ENCODE results near the gene SLC22A7.

SLC22A7 gene

DNA sequence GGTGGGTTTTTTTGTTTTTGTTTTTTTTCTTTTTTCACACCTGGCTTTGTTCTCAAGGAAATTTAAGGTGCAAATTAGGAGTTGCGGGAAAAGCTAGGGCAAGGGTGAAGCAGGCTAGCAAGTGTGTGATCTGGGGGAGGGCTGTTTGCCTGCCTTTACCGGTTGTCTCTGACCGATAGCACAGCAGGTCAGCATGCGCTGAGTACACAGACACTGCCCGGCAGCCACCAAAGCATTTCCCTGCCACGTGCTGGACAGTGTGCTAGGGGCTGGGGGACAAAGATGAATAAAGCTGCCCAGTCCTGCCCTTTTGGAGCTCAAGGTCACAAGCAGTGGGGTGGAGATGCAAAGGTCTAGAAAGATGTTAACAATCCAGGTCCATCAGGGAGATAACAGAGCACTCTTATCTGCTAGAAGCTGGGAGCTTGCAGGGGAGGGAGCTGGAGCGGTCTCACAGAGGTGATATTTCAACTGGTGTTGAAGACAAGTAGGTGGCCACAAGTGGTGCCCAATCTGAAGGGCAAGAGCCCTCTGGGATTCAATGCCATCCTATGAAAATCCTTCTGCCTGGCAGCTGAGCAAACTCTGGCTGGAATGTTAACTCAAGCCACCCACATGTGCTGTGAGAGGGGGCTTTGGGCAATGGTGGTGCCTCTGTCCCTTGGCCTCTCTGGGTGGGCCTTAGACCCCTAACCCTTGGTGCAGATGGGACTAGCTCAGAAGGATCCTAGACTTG is 30.3 kb upstream of the SLC22A7 start:
- DNase-seq, result no peak

DNA sequence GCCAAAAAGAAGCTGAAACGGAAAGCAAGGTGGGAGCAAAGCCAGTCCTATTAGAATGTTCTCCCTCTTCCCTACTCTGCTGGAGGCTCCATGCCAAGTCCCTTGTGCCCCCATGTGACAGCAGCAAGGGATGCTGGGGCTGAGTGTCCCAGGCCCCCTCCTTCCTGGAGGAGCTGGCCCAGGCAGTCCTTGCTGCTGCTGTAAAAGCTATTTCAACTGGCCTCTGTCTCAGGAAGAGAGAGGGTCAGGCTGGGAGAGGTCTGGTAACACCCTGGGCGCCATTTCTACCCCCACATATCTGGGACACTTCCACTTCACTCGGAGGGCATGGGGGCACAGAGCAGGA is 29.7 kb upstream of the SLC22A7 start:
- DNase-seq, result no peak

DNA sequence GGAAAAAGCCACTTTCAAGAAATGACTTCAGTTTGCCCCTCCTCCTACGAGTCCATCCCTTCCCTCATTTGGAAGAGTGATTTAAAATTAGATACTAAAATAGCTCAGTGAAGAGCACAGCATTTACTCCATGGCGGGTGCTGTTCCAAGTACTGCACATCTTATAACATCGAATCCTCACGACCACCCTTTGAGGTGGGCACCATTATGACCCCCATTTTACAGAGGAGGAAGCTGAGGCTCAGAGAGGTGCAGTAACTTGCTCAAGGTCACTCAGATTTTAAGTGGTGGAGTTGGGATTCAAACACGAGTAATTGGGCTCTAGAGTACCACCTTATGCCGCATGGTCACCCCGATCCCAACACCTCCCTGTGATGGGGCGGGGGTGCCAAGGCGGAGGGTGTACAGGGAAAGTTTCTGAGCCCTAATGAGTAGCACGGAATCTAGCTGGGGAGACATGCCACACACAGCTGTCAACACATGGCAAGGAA is 29.2 kb upstream of the SLC22A7 start:
- DNase-seq, result no peak

DNA sequence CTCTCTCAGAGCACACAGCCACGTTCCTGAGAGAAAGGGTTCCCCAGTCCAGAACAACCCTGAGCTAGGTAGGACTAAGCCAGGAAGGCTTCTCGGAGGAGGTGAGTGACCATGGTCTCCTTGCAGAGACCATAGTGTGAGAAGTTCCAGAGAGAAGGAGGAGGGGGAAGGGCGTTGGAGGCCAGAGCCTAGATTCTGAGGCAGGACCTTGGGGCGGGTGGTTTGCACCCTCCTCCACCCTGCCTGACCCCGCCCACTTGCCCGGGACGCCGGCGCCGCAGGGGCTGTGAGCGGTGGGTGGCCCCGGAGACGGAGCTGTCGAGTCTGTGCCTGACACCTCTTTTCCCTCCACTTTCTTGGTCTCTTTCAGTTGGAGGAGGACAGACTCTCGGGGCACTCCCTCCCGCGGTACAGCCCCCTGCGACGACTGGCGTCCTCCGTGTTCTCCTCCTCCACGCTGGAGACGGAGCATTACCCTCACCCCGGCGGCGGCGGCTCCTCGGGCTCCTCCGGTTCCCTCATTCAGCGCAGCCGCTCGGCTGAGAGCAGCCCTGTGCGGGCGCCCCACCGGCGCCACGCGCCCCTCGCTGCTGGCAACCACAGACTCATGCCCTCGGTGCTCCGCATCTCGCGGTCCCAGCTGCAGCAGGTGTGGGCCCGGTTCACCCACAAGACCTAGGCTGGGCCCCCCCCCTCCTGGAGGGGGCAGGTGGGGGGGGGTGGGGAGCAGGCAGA is 28.6 kb upstream of the SLC22A7 start:
- DNase-seq, result no peak

DNA sequence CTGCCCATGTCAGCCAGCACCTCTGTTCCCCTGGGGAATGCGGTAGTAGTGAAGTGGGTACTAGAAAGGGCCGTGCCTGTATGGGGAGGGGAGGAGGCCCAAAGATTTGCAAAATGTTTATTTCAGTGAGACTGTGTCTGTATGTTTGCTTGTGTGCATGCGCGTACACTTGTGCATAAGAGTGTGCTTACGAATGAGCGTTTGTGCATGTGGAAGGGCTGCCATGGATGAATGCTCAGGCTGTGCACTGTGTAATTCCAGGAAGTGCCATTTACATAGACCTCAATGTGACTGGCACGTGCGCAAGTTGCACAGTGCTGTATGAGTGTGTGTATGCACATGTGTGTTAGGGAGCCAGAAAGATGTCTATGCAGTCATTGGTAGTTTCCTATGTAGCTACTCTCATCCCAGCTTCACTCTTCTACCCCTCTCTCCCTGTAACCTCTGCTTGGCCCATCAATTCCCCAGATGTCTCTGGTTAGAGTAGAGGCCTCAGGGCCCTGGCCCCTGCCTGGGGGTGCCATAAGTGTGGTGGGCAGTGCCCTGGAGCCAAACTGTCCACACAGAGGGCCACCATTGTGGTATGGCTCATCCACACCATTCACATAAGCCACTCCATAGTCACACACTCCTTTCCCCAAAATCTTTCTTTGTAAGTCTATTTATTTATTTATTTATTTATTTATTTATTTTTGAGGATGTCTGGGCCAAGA is 26.8 kb upstream of the SLC22A7 start:
- DNase-seq, result no peak

DNA sequence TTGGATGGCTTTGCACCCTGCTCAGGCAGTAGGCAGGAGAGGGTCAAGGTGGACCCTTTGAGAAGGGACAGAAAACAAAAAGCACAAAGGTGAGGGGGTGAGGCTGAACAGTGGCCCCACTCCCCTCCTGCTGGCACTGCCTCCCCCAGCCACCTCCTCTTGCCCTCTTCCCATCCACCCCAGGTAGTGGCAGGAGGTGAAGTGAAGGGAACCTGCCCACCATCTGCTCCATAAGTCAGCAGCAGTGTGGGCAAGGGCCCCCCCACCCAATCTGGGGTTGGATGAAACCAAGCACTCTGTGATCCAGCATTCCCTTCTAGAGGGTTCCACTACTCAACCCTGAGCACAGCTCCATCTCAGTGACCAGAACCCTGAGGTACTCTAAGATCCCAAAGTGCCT is 26.1 kb upstream of the SLC22A7 start:
- no peak for DNase-seq

DNA sequence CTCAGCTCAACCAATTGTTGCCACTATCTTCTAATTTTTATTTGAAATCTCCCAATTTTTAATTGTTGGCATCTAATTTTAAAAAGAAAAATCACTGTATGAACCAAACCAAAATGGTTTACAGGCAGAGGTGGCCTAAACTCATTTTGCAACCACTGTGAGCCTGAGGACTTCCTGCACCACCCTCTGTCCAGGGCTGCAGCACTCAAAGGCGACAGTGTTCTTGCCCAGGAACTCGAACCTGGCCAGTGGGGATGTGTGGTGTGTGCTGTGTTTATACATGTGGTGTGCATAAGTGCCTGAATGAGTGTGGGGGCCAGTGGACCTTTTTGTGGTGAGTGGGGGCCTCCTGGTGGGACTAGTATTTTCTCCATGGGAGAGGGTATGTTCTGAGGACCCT is 24.4 kb upstream of the SLC22A7 start:
- no peak for DNase-seq

DNA sequence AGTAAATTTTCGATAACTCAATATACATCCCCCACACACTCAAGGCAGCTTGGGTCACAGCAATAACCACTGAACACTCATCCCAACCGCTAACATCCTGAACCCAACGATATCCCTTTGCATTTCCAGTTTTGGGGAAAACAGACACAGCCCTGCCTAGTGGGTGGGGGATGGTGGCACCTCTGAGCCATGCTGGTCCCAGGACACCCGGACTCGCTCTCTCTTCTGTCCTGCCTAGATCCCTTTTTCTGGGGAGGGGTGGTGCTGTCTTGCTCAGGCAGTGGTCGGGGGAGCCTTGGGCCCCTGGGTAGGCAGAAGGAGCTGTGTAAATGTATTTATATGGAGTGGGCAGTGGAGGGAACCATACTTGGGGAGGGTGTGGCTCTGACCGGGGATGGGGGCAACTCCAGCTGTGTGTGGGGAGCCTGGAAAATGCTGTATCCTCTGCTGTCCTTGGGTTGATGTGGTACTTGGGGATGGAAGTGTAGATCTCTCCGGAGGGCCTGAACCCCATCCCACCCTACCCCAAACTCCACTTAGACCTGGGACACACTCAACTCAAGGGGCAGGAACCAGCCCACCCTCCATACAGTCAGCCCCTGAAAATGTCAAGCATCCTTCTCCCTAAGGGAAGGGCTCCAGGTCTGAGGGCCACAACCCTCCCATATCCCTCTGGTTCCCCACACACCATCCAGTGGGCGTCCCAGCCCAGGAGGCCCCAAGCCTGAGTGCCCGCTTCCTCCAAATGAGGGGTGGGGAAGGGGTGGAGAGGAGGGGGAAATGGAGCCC is 23.7 kb upstream of the SLC22A7 start:
- no peak for DNase-seq

DNA sequence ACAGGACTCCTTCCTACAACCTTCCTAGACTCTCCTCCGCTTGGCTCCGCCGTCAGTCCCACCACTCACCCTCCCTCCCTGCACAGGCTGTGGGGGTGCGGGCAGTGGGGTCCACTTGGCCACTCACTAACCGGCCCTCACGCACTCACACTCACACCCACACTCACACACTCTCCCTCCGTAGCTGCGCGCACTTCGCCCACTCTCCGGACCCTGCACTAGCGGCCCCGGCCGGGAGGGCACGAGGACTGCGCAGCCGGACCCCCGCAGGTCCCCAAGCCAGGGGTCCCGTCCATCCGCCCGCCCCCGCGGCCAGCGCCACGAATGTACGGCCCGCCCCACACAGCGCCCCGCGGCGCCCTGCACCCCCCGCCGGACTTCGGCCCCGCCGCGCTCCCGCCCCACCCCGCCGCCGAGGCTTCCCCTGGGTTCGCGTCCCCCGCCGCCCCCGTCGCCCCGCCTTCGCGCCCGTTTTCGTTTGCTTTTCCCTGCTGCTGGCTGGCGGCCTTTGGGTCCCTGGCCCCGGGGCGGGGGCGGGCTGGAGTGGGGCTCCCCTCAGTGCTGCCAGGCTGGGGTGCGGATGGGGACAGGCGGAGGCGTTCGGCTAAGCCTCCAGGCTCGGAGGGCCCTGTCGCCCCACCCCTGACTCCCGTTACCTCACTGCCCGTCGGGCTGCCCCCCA is 23.0 kb upstream of the SLC22A7 start:
- no peak for DNase-seq

DNA sequence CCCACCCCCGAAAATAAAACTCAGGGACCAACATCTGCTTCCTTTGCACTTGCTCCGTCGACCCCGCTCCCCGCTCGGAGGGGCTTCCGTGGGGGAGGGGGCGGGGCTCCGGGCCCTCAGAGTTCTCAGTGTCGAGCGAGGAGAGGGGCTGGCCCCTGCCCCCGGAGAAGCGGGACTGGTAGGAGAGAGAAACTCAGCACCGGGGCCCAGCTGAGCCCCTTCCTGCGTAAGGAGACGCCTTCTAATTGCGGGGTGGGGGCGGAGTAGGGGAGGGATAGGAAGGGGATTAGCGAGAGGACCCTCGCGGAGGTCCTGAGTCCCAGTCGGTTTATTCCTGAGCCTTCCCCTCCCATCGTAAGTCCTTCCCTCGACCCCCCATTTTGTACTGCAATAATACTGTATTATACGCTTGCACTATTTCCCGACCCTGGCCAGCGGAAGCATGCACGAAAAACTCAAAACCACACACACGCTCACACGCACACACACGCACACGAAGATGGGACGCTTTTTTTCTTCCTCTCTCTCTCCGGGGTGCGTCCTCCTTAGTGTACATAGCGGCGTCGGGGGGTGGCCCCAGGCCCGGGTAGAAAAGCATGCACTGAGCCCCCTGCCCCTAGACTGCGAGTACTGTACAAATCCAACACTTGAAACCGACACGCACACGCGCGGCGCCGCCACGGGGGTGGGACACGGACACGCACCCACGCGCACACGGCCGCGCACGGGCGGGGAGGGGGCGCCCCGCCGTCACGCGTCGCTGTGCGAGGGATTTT is 22.1 kb upstream of the SLC22A7 start:
- DNase-seq, result no peak

DNA sequence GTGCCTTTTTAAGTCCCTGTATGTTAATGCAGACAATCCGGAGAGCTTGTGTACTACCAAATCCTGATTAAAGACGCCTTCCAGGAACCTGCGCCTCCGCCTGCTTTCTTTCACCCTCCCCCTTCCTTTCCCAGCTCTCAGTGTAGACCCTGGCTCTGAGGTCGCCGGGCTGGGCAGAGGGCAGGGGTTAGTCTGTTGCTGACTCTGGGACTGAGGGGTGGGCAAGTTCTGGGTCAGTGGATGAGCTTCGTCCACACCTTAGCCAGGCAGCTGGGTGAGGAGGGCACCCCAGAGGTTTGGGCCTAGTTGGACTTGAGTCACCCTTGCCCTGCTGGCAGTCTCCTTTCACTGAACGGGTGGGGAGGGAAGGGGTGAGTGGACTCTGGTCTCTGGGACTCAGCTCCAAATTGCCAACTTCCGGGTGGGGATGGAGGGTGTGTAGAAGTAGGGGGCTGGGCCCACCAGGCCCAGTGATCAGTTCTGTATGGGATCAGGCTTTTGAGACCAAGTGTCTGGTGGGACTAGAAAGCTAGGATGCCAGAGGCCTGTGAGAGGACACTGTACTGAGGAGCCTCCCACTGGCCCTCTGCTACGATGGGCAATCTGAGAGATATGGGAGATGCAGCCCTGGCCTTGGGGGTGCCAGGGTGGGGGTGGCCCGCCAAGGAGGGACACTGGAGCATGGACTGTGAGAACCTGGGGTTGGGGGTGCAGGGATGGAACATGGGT is 21.3 kb upstream of the SLC22A7 start:
- DNase-seq, result no peak

DNA sequence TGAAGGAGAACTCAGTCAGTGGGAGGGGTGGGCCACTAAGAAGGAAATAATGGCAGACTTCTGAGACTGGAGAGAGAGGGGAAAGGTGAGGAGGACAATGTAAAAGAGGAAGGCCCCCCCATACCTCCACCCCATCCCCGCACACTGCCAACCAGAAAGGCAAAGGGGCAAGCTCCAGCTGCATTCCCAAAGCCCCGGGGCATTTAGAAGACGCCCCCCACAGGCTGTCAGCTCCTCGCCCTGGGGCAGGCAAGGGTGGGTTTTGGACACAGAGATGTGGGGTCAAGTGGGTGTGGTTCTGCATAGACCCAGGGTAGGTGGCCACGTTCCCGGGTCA is 20.8 kb upstream of the SLC22A7 start:
- DNase-seq, result no peak

DNA sequence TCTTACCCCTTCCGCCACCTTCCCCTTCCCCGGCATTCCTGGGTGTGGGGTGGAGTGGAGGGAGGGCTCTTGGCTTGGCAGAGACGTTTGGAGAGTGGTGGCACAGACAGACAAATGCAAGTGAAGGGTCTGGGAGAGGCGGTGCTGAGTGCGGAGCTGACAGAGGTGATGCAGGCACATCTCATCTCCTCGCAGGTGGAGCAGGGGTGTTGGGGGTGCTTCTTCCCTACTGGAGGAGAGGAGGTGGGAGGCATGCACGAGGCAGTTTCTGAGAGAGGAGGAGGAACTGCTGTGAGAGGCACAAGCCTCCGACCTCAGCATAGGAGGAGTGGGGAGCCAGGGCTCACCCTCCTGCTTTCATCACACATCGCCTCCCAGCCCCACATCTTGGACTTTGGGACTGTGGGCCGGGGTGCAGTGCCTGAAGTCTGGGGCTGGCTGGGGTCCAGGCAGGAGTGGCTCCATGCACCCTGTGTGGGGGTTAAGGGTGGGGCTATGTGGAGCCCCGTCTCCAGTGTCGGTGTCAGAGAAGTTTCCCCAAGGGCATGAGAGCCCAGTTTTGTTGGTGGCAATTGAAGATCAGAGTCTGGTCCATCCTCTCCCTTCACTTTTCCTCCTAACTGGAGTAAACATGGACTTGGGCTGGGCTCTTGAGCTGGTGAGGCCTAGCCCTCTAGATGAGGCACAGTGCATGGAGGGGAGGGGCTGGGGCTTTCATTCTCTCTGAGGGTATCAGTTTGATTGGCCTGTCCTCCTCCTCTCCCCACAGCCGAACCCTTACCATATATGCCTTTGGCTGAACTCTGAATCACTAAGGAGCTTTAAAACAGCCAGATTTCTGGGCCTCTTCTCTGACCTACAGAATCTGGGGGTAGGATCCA is 20.2 kb upstream of the SLC22A7 start:
- DNase-seq, result no peak

DNA sequence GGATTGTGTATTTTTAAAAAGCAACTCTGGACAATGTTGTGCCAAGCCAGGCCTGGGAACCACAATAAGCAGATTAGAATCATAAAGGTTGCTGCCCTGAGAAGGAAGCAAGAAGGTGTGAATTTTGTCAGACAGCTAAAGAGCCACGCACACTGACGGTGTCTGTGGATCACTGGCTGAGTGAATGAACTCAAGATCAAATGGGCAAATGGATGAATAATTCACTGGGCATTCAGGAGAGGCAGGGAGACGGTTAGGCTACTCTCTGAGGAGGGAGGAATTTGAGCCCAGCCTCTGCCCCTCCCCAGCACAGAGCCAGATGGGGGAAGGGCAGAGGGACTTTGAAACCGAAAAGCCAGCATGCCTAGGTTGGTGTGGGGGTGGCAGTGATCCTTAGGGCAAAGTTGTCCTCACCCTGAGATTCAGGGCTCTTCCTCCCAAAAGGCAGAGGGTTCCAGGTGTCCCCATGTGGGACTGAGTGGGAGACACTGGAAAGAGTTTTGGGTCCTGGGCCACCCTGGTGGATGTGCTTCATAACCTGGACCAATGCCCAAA is 19.5 kb upstream of the SLC22A7 start:
- DNase-seq, result no peak

DNA sequence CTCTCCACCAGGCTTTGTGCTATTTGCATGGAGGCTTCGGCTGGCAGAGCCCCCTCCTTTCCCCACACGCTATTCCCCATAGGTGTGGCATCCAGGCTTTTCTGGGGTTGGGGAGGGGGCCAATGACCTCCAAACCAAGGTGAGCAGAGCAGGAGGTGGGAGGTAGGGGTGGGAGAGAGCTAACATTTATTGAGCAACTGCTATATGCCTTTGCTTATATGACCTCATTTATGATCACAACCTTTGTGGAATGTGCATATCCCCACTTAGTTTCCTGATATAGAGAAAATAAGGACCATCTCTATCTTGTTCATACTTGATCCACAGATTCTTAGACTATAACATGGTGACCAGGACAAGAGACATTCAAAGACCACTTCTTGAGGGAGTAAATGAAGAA is 17.8 kb upstream of the SLC22A7 start:
- DNase-seq, result no peak

DNA sequence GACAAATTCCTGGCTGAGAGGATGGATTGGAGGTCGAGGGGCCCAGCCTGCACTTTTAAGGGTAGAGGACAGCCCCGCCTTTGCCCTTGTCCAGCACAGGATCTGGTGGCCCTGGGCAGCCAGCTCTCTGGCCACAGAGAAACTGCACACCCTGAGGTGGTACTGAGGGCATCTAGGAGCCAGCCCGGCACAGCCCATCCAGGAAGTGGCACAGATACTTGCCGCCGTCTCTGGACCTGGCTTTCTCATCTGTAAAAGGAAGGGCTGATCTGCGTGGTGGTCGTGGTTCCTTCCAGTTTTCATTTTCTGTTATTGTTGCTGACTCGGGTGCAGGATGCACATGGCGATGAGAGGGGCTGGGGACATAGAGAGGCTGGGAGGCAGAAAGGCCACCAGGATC is 16.0 kb upstream of the SLC22A7 start:
- DNase-seq, result no peak

DNA sequence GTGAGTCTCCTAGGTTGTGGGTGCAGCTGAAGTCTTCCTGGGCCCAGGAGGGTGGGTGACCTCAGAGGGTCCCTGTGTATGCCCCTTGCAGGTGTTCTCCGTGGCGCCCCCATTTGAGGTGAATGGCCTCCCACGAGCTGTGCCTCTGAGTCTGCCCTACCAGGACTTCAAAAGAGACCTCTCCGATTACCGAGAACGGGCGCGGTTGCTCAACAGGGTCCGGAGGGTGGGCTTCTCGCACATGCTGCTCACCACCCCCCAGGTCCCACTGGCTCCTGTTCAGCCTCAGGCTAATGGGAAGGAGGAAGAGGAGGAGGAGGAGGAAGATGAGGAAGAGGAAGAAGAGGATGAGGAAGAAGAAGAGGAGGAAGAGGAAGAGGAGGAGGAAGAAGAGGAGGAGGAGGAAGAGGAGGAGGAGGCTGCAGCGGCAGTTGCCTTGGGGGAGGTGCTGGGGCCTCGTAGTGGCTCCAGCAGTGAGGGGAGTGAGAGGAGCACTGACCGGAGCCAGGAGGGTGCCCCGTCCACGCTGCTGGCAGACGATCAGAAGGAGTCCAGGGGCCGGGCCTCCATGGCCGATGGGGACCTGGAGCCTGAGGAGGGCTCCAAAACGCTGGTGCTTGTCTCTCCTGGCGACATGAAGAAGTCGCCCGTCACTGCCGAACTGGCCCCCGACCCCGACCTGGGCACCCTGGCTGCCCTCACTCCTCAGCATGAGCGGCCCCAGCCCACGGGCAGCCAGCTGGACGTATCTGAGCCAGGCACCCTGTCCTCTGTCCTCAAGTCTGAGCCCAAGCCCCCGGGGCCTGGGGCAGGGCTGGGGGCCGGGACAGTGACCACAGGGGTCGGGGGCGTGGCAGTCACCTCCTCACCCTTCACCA is 15.2 kb upstream of the SLC22A7 start:
- no peak for DNase-seq

DNA sequence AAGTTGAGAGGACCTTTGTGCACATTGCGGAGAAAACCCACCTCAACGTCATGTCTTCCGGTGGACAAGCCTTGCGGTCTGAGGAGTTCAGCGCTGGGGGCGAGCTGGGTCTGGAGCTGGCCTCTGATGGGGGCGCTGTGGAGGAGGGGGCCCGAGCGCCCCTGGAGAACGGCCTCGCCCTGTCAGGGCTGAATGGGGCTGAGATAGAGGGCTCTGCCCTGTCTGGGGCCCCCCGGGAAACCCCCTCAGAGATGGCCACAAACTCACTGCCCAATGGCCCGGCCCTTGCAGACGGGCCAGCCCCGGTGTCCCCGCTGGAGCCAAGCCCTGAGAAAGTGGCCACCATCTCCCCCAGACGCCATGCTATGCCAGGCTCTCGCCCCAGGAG is 14.6 kb upstream of the SLC22A7 start:
- no peak for DNase-seq

DNA sequence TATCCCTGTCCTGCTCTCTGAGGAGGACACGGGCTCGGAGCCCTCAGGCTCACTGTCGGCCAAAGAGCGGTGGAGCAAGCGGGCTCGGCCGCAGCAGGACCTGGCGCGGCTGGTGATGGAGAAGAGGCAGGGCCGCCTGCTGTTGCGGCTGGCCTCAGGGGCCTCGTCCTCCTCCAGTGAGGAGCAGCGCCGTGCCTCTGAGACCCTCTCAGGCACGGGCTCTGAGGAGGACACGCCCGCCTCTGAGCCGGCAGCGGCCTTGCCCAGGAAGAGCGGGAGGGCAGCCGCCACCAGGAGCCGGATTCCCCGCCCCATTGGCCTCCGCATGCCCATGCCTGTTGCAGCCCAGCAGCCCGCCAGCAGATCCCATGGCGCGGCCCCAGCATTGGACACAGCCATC is 14.2 kb upstream of the SLC22A7 start:
- DNase-seq, result no peak
